ENCODE results near the gene AGER.

DNA sequence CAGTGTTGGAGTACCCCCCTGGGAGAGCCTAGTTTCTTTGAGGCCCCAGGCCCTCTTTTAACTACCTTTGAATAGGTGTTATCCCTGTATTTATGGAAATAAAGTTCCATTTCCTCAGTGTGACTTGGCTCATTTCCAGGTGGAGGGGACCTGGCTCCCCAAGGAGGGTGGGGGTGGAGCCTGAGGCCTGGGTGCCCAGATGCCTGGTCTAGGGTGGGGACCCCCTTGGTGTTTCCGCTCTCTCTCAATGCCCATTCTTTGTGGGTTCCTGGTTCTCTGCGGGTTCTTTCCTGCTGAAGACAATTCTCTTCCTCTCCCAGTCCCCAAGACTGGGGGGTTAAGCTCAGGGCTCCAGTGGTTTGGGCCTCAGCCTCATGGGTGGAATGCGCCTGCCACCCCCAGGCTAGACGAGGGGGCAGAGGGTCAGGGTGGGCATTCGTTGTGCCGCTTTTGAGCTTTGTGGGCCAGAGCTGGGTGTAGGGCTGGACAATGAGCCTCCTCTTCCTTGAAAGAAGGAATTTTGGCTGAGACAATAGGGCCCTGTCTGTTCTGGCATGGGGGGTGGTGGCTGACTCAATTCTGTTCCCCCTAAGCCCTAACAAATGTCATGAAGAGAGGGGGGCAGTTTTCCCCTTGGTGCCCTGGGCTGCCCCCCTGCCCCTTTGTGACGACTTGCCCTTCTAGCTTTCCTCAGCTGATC is 20.3 kb downstream of the AGER start:
- TF ChIP-seq, protein P1, sequence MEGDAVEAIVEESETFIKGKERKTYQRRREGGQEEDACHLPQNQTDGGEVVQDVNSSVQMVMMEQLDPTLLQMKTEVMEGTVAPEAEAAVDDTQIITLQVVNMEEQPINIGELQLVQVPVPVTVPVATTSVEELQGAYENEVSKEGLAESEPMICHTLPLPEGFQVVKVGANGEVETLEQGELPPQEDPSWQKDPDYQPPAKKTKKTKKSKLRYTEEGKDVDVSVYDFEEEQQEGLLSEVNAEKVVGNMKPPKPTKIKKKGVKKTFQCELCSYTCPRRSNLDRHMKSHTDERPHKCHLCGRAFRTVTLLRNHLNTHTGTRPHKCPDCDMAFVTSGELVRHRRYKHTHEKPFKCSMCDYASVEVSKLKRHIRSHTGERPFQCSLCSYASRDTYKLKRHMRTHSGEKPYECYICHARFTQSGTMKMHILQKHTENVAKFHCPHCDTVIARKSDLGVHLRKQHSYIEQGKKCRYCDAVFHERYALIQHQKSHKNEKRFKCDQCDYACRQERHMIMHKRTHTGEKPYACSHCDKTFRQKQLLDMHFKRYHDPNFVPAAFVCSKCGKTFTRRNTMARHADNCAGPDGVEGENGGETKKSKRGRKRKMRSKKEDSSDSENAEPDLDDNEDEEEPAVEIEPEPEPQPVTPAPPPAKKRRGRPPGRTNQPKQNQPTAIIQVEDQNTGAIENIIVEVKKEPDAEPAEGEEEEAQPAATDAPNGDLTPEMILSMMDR (IDR thresholded peaks at IDR 0.05; ENCODE audit: insufficient read depth, low read length, poor library complexity, severe bottlenecking) = no peak
- no peak for TF ChIP-seq EZH2phosphoT487 (conservative IDR thresholded peaks at IDR 0.05; ENCODE audit: low read length)

All from SU-DHL-6 (cell line).